Panc1 (cell line): ENCODE results near the gene MAGOH. TPM values are rescaled to one million over a fixed set of nuclear protein-coding genes. Genes with fewer than 3 reads are reported as not detected.

ENCODE experiments used
- ATAC-seq: fragments of 200-7000 bp; cut with Tn5 transposase; 2 replicates; pipeline ENCODE4 v1.9.1; 2020; ENCODE audit warnings: mild to moderate bottlenecking, moderate library complexity
- BruUV-seq: library from RNA; stranded (reverse); fragments of 400-500 nt; replicated peaks from 2 replicates; lab custom pipeline; 2021; lab: Mats Ljungman, UMichigan
- CTCF ChIA-PET: fragments of 300-600 bp; sonication (Branson Sonifier 250); formaldehyde crosslinking; loops from one replicate; lab custom pipeline; 2022; ENCODE audit warnings: antibody characterized with exemption; lab: Charles Lee
- POLR2A ChIA-PET: fragments of 300-600 bp; sonication (Branson Sonifier 250); formaldehyde crosslinking; loops from one replicate; lab custom pipeline; 2022; ENCODE audit warnings: antibody characterized with exemption; lab: Charles Lee
- DNase-seq: peaks from one replicate; pipeline ENCODE4 v3.0.0-alpha.2; 2010; ENCODE audit warnings: low read depth, low spot score
- H3K27ac ChIP-seq: 2 replicates; pipeline ENCODE4 v1.5.1; 2011; ENCODE audit warnings: mild to moderate bottlenecking, low read length, inconsistent platforms
- H3K27me3 ChIP-seq: fragments of 200-500 bp; sonication (Bioruptor generic); 2 replicates; pipeline ENCODE4 v1.6.0; 2014; ENCODE audit warnings: low read length, inconsistent platforms; ENCODE audit not compliant: control insufficient read depth, insufficient read depth
- H3K36me3 ChIP-seq: fragments of 200-500 bp; sonication (Bioruptor generic); 2 replicates; pipeline ENCODE4 v1.5.1; 2014; ENCODE audit warnings: inconsistent platforms, mild to moderate bottlenecking, low read length, moderate library complexity; ENCODE audit not compliant: control insufficient read depth, insufficient read depth
- H3K4me1 ChIP-seq: 2 replicates; pipeline ENCODE4 v1.5.1; 2011; ENCODE audit warnings: inconsistent platforms, mild to moderate bottlenecking, low read length, moderate library complexity; ENCODE audit not compliant: control insufficient read depth, insufficient read depth
- H3K4me3 ChIP-seq, 2 experiments: 2 replicates each; pipeline ENCODE4 v1.5.1; 2011 to 2012; ENCODE audit warnings: low read depth in 2 of 2, low read length in 2 of 2, mild to moderate bottlenecking in 2 of 2, inconsistent platforms in 1 of 2, moderate library complexity in 1 of 2
- H3K9me3 ChIP-seq: fragments of 200-500 bp; sonication (Bioruptor generic); 2 replicates; pipeline ENCODE4 v1.5.1; 2014; ENCODE audit warnings: low read depth, mild to moderate bottlenecking, inconsistent platforms, low read length, moderate library complexity; ENCODE audit not compliant: control insufficient read depth, insufficient read depth
- CTCF ChIP-seq: fragments of 450-650 bp; IDR thresholded peaks from 2 replicates; pipeline ENCODE4 v1.5.1; 2017; ENCODE audit warnings: mild to moderate bottlenecking
- POLR2AphosphoS5 ChIP-seq: IDR thresholded peaks from 2 replicates; pipeline ENCODE4 v1.6.1; 2012; ENCODE audit warnings: mild to moderate bottlenecking, low read depth, low read length, moderate library complexity
- SIN3A ChIP-seq: IDR thresholded peaks from 2 replicates; pipeline ENCODE4 v1.6.1; 2012; ENCODE audit warnings: low read depth, mild to moderate bottlenecking, low read length, moderate library complexity, borderline replicate concordance; ENCODE audit not compliant: insufficient read depth
- TCF7L2 ChIP-seq: IDR thresholded peaks from 2 replicates; pipeline ENCODE4 v1.6.1; 2011; ENCODE audit warnings: mild to moderate bottlenecking, low read depth, low read length, inconsistent platforms
- in situ Hi-C: cut with HindIII; loops from 2 replicates; pipeline ENCODE4 v1.10.0; 2016; ENCODE audit warnings: low sequenced_read_pairs, low pct_unique_long_range_greater_than_20kb
- intact Hi-C: fragments of 100-400 bp; cut with micrococcal nuclease; formaldehyde crosslinking; loops from one replicate; pipeline ENCODE4 v1.10.0; 2022; ENCODE audit not compliant: unreplicated experiment
- total RNA-seq: library from RNA; stranded (reverse); gene quantifications from one replicate; pipeline ENCODE4 v1.2.1, GENCODE V29; 2021; ENCODE audit not compliant: unreplicated experiment
- TF ChIP-seq, protein P1 (sequence below), 2 experiments: IDR thresholded peaks; 2 replicates each; pipeline ENCODE4 v1.6.1; 2011 to 2012; ENCODE audit warnings: low read depth in 2 of 2, control low read depth in 1 of 2, low read length in 1 of 2, mild to moderate bottlenecking in 1 of 2, moderate library complexity in 1 of 2; ENCODE audit not compliant: insufficient read depth in 1 of 2

MAGOH gene
- total RNA-seq, 1 experiment from 2014 or later = 63.8 TPM

DNA sequence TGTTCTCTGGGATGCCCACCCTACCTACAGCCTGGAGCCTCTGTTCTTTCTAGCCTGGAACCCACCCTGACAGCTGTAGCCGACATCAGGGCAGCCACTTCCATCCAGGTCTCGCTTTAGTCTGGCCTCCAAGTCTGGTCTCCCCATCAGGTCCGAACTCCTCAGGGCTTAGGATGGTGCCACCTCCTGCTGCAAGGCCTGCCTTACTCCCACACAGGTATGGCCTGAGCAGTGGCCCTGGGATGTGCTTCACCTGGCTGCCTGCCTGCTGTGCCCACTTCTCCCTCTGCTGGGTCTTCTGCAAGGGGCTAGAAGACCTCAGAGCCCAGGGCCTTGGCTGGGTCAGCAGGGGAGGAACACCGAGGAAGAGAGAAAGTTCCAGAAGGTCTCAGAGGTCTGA is 35.7 kb upstream of the MAGOH start:
- Histone ChIP-seq H3K4me3 (no peak overlapping the region), H3K36me3 (no peaks in the 10 kb centered on the region; the same call in 1 of the 2 replicates), H3K9me3 (no peaks in the 10 kb centered on the region), H3K27ac (no peak overlapping the region), H3K4me1 (no peaks in the 10 kb centered on the region), H3K27me3 (no peaks in the 10 kb centered on the region)
- no TSS peak for BruUV-seq
- ChIA-PET CTCF (interaction anchor here (1.6 kb wide), 1 partner anchor 119 kb away, joined by 6 read pairs; no protein-coding TSS in a partner anchor), POLR2A (no interaction called here)
- ATAC-seq (no peak), DNase-seq (no peak)
- in situ Hi-C loops = no loop called here
- no peak for TF ChIP-seq POLR2AphosphoS5
- no peak for TF ChIP-seq TCF7L2
- TF ChIP-seq CTCF = no peak
- TF ChIP-seq, protein P1, sequence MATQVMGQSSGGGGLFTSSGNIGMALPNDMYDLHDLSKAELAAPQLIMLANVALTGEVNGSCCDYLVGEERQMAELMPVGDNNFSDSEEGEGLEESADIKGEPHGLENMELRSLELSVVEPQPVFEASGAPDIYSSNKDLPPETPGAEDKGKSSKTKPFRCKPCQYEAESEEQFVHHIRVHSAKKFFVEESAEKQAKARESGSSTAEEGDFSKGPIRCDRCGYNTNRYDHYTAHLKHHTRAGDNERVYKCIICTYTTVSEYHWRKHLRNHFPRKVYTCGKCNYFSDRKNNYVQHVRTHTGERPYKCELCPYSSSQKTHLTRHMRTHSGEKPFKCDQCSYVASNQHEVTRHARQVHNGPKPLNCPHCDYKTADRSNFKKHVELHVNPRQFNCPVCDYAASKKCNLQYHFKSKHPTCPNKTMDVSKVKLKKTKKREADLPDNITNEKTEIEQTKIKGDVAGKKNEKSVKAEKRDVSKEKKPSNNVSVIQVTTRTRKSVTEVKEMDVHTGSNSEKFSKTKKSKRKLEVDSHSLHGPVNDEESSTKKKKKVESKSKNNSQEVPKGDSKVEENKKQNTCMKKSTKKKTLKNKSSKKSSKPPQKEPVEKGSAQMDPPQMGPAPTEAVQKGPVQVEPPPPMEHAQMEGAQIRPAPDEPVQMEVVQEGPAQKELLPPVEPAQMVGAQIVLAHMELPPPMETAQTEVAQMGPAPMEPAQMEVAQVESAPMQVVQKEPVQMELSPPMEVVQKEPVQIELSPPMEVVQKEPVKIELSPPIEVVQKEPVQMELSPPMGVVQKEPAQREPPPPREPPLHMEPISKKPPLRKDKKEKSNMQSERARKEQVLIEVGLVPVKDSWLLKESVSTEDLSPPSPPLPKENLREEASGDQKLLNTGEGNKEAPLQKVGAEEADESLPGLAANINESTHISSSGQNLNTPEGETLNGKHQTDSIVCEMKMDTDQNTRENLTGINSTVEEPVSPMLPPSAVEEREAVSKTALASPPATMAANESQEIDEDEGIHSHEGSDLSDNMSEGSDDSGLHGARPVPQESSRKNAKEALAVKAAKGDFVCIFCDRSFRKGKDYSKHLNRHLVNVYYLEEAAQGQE (IDR thresholded peaks at IDR 0.05; ENCODE audit: insufficient read depth in 1 of 2, low read depth in 2 of 2, low read length in 1 of 2) = no peak
- no peak for TF ChIP-seq SIN3A
- intact Hi-C loops = no loop called here

- DNase-seq (no peak), ATAC-seq (no peak)
- POLR2A ChIA-PET = no interaction called here
- Histone ChIP-seq H3K4me3 (no peak overlapping the region), H3K4me1 (no peaks in the 10 kb centered on the region), H3K36me3 (no peaks in the 10 kb centered on the region; the same call in 1 of the 2 replicates), H3K27me3 (no peaks in the 10 kb centered on the region), H3K27ac (no peak overlapping the region), H3K9me3 (no peaks in the 10 kb centered on the region)
- TF ChIP-seq, protein P1 (IDR thresholded peaks at IDR 0.05; ENCODE audit: insufficient read depth in 1 of 2, low read depth in 2 of 2, low read length in 1 of 2) = no peak
- TF ChIP-seq CTCF = no peak
- intact Hi-C loops (no loop called here), in situ Hi-C loops (no loop called here)
- BruUV-seq = no TSS peak
- CTCF ChIA-PET = no interaction called here
Measured at GRCh38 chr1:53273526-53273925, 35.2 kb upstream of the MAGOH start.
